Stimulated activated CD8-positive, alpha-beta memory T cell treated with anti-CD3 and anti-CD28 coated beads, Interleukin-15, amount 100 ng/mL, for 24 hours (primary cell): Measurements from ENCODE around the gene PTRH1.

Experiments used
- DNase-seq: peaks from one replicate; pipeline ENCODE4 v3.0.0-alpha.2; 2020; ENCODE audit warnings: low read depth

Gene PTRH1

GRCh38 chr9:127720031-127720864 is 4.8 kb upstream of the PTRH1 start:
- no peak for DNase-seq

GRCh38 chr9:127717766-127718165 is 2.3 kb upstream of the PTRH1 start:
- no peak for DNase-seq

GRCh38 chr9:127716412-127716811 is 949 bp upstream of the PTRH1 start:
- DNase-seq, result no peak

- no peak for DNase-seq
These were observed 453 bp downstream of the PTRH1 start for GRCh38 chr9:127714951-127715469.

GRCh38 chr9:127714020-127714750 is 1.3 kb downstream of the PTRH1 start:
- DNase-seq, result no peak

- DNase-seq, result no peak
These were observed 2.6 kb downstream of the PTRH1 start for GRCh38 chr9:127712867-127713266.

GRCh38 chr9:127712371-127712770 is 3.1 kb downstream of the PTRH1 start:
- DNase-seq, result no peak

- no peak for DNase-seq
These were observed 3.6 kb downstream of the PTRH1 start for GRCh38 chr9:127711831-127712274.

- no peak for DNase-seq
These were observed 4.2 kb downstream of the PTRH1 start for GRCh38 chr9:127711226-127711701.

- no peak for DNase-seq
These were observed 5.2 kb downstream of the PTRH1 start for GRCh38 chr9:127710204-127710783.

GRCh38 chr9:127708952-127709587 is 6.4 kb downstream of the PTRH1 start:
- DNase-seq, result no peak

- DNase-seq, result no peak
These were observed 7.7 kb downstream of the PTRH1 start for GRCh38 chr9:127707766-127708165.

- DNase-seq, result no peak
These were observed 8.6 kb downstream of the PTRH1 start, which contains the start of gene CFAP157 for GRCh38 chr9:127706836-127707241. CFAP157 (plus strand) TSS chr9:127706988; CDS start chr9:127707032, 44 bp downstream.

GRCh38 chr9:127705577-127706379 is 9.7 kb downstream of the PTRH1 start:
- DNase-seq, result no peak

GRCh38 chr9:127703289-127703946 is 12.0 kb downstream of the PTRH1 start:
- no peak for DNase-seq

GRCh38 chr9:127700594-127701255 is 14.7 kb downstream of the PTRH1 start:
- no peak for DNase-seq

GRCh38 chr9:127700140-127700539 is 15.3 kb downstream of the PTRH1 start:
- no peak for DNase-seq

- peak; percentile 49 for DNase-seq
These were observed 16.3 kb downstream of the PTRH1 start for GRCh38 chr9:127698985-127699670.

- no peak for DNase-seq
These were observed 17.1 kb downstream of the PTRH1 start for GRCh38 chr9:127698386-127698785.
